ENCODE measurements around the gene SLIT3. TPM values are rescaled to one million over a fixed set of nuclear protein-coding genes. Genes with fewer than 3 reads are reported as not detected.

SLIT3 gene
- total and polyA plus RNA-seq, 2 donors from 2014 or later: 14.5 to 54.1 TPM

GRCh38 chr5:168777651-168778050, 523.3 kb downstream of the SLIT3 start:
- no peak overlapping the region for H3K27ac ChIP-seq (ENCODE audit: low read depth in 2 of 2, low read length in 2 of 2)
- no peak for FAIRE-seq
- no peaks in the 10 kb centered on the region for H3K4me1 ChIP-seq (ENCODE audit: control insufficient read depth in 2 of 3, insufficient read depth in 2 of 3, low read depth in 1 of 3, low read length in 3 of 3)
- H3K27me3 ChIP-seq (ENCODE audit: control insufficient read depth, insufficient read depth, low read length): no peaks in the 10 kb centered on the region
- intact Hi-C loops (cut with DNase I): no loop called here
- TF ChIP-seq, protein P1, sequence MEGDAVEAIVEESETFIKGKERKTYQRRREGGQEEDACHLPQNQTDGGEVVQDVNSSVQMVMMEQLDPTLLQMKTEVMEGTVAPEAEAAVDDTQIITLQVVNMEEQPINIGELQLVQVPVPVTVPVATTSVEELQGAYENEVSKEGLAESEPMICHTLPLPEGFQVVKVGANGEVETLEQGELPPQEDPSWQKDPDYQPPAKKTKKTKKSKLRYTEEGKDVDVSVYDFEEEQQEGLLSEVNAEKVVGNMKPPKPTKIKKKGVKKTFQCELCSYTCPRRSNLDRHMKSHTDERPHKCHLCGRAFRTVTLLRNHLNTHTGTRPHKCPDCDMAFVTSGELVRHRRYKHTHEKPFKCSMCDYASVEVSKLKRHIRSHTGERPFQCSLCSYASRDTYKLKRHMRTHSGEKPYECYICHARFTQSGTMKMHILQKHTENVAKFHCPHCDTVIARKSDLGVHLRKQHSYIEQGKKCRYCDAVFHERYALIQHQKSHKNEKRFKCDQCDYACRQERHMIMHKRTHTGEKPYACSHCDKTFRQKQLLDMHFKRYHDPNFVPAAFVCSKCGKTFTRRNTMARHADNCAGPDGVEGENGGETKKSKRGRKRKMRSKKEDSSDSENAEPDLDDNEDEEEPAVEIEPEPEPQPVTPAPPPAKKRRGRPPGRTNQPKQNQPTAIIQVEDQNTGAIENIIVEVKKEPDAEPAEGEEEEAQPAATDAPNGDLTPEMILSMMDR (IDR thresholded peaks at IDR 0.05; ENCODE audit: borderline replicate concordance, extremely low read depth, insufficient read depth): no peak
- no peak overlapping the region for H3K9ac ChIP-seq (ENCODE audit: low read length in 3 of 3)
- no peaks in the 10 kb centered on the region for H3K36me3 ChIP-seq (ENCODE audit: control insufficient read depth in 2 of 3, insufficient read depth in 3 of 3, low read length in 3 of 3)
- no peaks in the 10 kb centered on the region for H3K9me3 ChIP-seq (ENCODE audit: control insufficient read depth in 2 of 3, insufficient read depth in 1 of 3, low read length in 3 of 3)
- no peak overlapping the region for H3K4me3 ChIP-seq (ENCODE audit: low read length in 3 of 3)
- no peak for DNase-seq

GRCh38 chr5:168776070-168776469, 524.9 kb downstream of the SLIT3 start:
- Histone ChIP-seq H3K27me3 (ENCODE audit: control insufficient read depth, insufficient read depth, low read length) (no peaks in the 10 kb centered on the region), H3K36me3 (ENCODE audit: control insufficient read depth in 2 of 3, insufficient read depth in 3 of 3, low read length in 3 of 3) (no peaks in the 10 kb centered on the region), H3K4me3 (ENCODE audit: low read length in 3 of 3) (no peak overlapping the region), H3K9ac (ENCODE audit: low read length in 3 of 3) (no peak overlapping the region), H3K27ac (ENCODE audit: low read depth in 2 of 2, low read length in 2 of 2) (no peak overlapping the region), H3K4me1 (ENCODE audit: control insufficient read depth in 2 of 3, insufficient read depth in 2 of 3, low read depth in 1 of 3, low read length in 3 of 3) (no peaks in the 10 kb centered on the region), H3K9me3 (ENCODE audit: control insufficient read depth in 2 of 3, insufficient read depth in 1 of 3, low read length in 3 of 3) (no peaks in the 10 kb centered on the region)
- FAIRE-seq: no peak
- intact Hi-C loops (cut with DNase I): no loop called here
- TF ChIP-seq, protein P1 (IDR thresholded peaks at IDR 0.05; ENCODE audit: borderline replicate concordance, extremely low read depth, insufficient read depth): no peak
- DNase-seq: peak in 3 of 5 donors; percentile 21 to 58 (median 46)

DNA sequence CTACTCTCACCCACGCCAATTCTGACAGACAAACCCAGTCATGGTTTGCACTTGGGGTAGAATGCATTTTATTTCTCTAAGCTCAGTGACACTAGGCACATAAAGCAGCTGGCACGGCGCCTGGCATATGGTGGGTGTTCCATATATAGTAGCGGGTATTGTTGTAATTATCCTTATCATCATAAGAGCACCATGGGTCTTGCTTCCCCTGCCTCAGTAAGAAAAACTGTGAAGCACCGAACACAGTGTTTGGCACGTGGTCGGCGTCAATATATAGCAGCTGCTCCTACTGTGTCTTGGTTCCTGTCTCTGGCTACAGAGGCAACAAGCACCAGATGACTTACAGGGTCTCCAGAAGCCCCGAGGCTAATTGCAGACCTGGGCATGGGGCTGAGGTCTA, 527.7 kb downstream of the SLIT3 start:
- no peak for FAIRE-seq
- Histone ChIP-seq H3K27me3 (ENCODE audit: control insufficient read depth, insufficient read depth, low read length) (no peaks in the 10 kb centered on the region), H3K4me3 (ENCODE audit: low read length in 3 of 3) (no peak overlapping the region), H3K27ac (ENCODE audit: low read depth in 2 of 2, low read length in 2 of 2) (no peak overlapping the region), H3K4me1 (ENCODE audit: control insufficient read depth in 2 of 3, insufficient read depth in 2 of 3, low read depth in 1 of 3, low read length in 3 of 3) (no peaks in the 10 kb centered on the region), H3K9ac (ENCODE audit: low read length in 3 of 3) (no peak overlapping the region), H3K9me3 (ENCODE audit: control insufficient read depth in 2 of 3, insufficient read depth in 1 of 3, low read length in 3 of 3) (no peaks in the 10 kb centered on the region), H3K36me3 (ENCODE audit: control insufficient read depth in 2 of 3, insufficient read depth in 3 of 3, low read length in 3 of 3) (no peaks in the 10 kb centered on the region)
- intact Hi-C loops (cut with DNase I): no loop called here
- DNase-seq: no peak
- TF ChIP-seq, protein P1 (IDR thresholded peaks at IDR 0.05; ENCODE audit: borderline replicate concordance, extremely low read depth, insufficient read depth): no peak

GRCh38 chr5:168772316-168772961, 528.5 kb downstream of the SLIT3 start:
- TF ChIP-seq, protein P1 (IDR thresholded peaks at IDR 0.05; ENCODE audit: borderline replicate concordance, extremely low read depth, insufficient read depth): no peak

More at GRCh38 chr5:168772316-168772961, 528.5 kb downstream of the SLIT3 start:
- DNase-seq (peak in 1 of 5 donors; percentile 65), FAIRE-seq (no peak)
- Histone ChIP-seq H3K4me3 (ENCODE audit: low read length in 3 of 3) (no peak overlapping the region), H3K27ac (ENCODE audit: low read depth in 2 of 2, low read length in 2 of 2) (no peak overlapping the region), H3K9me3 (ENCODE audit: control insufficient read depth in 2 of 3, insufficient read depth in 1 of 3, low read length in 3 of 3) (no peaks in the 10 kb centered on the region), H3K36me3 (ENCODE audit: control insufficient read depth in 2 of 3, insufficient read depth in 3 of 3, low read length in 3 of 3) (no peaks in the 10 kb centered on the region), H3K9ac (ENCODE audit: low read length in 3 of 3) (no peak overlapping the region), H3K4me1 (ENCODE audit: control insufficient read depth in 2 of 3, insufficient read depth in 2 of 3, low read depth in 1 of 3, low read length in 3 of 3) (no peaks in the 10 kb centered on the region), H3K27me3 (ENCODE audit: control insufficient read depth, insufficient read depth, low read length) (no peaks in the 10 kb centered on the region)
- intact Hi-C loops (cut with DNase I): no loop called here
